Ishikawa (cell line): ENCODE measurements around the gene CLASRP.
A peak's percentile ranks its signal among the peaks of the same experiment; 100 is the strongest.

Experiments
- CEBPB ChIP-seq: IDR thresholded peaks from 2 replicates; pipeline ENCODE4 v1.6.1; 2012
- CREB1 ChIP-seq: IDR thresholded peaks from 2 replicates; pipeline ENCODE4 v1.6.1; 2012; ENCODE audit warnings: low read depth
- EGR1 ChIP-seq: IDR thresholded peaks from 2 replicates; pipeline ENCODE4 v1.6.1; 2012
- EP300 ChIP-seq: IDR thresholded peaks from 2 replicates; pipeline ENCODE4 v1.6.1; 2012; ENCODE audit warnings: borderline replicate concordance
- FOXM1 ChIP-seq: IDR thresholded peaks from 2 replicates; pipeline ENCODE4 v1.6.1; 2012; ENCODE audit warnings: low read depth, borderline replicate concordance
- NFIC ChIP-seq: IDR thresholded peaks from 2 replicates; pipeline ENCODE4 v1.6.1; 2012
- RAD21 ChIP-seq: IDR thresholded peaks from 2 replicates; pipeline ENCODE4 v1.6.1; 2012; ENCODE audit warnings: low read depth
- TAF1 ChIP-seq: IDR thresholded peaks from 2 replicates; pipeline ENCODE4 v1.6.1; 2012; ENCODE audit warnings: low read depth, mild to moderate bottlenecking
- TCF12 ChIP-seq: IDR thresholded peaks from 2 replicates; pipeline ENCODE4 v1.6.1; 2012; ENCODE audit warnings: low read depth
- TEAD4 ChIP-seq: IDR thresholded peaks from 2 replicates; pipeline ENCODE4 v1.6.1; 2012
- YY1 ChIP-seq: IDR thresholded peaks from 2 replicates; pipeline ENCODE4 v1.6.1; 2012; ENCODE audit warnings: low read depth
- ZBTB7A ChIP-seq: IDR thresholded peaks from 2 replicates; pipeline ENCODE4 v1.6.1; 2012; ENCODE audit warnings: low read depth
- TF ChIP-seq, protein P1 (sequence below): IDR thresholded peaks from 2 replicates; pipeline ENCODE4 v1.6.1; 2012
- TF ChIP-seq, protein P2 (sequence below): IDR thresholded peaks from 2 replicates; pipeline ENCODE4 v1.6.1; 2012; ENCODE audit warnings: low read depth, mild to moderate bottlenecking
- TF ChIP-seq, protein P3 (sequence below): IDR thresholded peaks from 2 replicates; pipeline ENCODE4 v1.6.1; 2012

CLASRP gene

DNA sequence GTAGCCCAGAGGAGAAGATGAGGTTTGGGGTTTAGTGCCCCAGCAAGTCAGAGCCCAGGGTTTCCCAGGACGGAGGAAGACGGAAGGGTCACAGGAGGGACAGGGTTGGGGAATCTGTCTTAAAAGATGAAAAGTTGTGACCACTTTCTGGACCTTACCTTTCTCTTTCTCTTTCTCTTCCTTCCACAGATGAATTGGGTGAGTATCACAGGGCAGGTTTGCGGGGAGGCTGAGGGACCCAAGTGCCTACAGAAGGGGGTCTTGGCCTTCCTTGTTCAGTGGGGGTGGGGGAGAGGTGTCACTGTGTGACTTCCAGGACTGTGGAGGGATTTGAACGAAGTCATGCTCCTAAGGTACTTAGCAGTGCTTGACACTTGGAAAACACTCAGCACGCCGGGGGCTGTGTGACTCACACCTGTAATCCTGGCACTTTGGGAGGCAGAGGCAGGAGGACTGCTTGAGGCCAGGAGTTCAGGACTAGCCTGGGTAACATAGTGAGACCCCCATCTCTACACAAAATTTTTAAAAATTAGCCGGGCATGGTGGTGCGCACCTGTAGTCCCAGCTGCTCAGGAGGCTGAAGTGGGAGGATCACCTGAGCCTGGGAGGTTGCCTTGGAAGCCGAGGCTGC is 29.1 kb upstream of the CLASRP start:
- TF ChIP-seq FOXM1 (no peak), TAF1 (no peak), ZBTB7A (no peak), EP300 (no peak), CEBPB (no peak), YY1 (no peak), RAD21 (no peak), CREB1 (no peak)
- TF ChIP-seq, protein P1, sequence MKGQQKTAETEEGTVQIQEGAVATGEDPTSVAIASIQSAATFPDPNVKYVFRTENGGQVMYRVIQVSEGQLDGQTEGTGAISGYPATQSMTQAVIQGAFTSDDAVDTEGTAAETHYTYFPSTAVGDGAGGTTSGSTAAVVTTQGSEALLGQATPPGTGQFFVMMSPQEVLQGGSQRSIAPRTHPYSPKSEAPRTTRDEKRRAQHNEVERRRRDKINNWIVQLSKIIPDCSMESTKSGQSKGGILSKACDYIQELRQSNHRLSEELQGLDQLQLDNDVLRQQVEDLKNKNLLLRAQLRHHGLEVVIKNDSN, result no peak

DNA sequence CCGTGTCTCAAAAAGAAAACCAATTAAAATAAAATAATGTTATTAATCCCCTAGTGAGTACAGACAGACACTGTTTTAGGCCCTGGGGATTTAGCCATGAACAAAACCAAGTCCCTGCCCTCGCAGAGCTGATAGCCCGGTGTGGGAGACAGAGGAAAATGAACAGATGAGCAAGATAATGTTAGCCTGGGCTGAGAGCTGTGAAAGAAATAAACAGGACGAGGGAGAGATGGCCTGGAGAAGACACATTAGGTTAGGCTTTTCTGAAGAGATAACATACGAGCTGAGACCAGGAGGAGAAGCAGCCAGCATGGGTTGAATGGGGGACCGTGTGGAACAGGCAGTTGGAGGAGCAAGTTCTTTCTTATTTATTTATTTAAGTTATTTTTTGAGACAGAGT is 28.5 kb upstream of the CLASRP start:
- no peak for TF ChIP-seq EGR1
- TF ChIP-seq CREB1, result no peak
- no peak for TF ChIP-seq EP300
- no peak for TF ChIP-seq ZBTB7A
- no peak for TF ChIP-seq RAD21
- no peak for TF ChIP-seq CEBPB
- no peak for TF ChIP-seq YY1
- TF ChIP-seq TAF1, result no peak
- no peak for TF ChIP-seq NFIC
- TF ChIP-seq TEAD4, result no peak

DNA sequence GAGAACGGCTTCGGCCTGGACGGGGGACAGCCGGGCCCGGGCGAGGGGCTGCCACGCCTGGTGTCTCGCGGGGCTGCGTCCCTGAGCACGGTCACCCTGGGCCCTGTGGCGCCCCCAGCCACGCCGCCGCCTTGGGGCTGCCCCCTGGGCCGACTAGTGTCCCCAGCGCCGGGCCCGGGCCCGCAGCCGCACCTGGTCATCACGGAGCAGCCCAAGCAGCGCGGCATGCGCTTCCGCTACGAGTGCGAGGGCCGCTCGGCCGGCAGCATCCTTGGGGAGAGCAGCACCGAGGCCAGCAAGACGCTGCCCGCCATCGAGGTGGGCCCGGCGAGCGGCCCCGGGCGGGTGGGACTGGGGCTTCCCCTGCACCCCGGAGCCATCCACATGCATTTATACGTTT is 26.9 kb upstream of the CLASRP start:
- TF ChIP-seq, protein P2, sequence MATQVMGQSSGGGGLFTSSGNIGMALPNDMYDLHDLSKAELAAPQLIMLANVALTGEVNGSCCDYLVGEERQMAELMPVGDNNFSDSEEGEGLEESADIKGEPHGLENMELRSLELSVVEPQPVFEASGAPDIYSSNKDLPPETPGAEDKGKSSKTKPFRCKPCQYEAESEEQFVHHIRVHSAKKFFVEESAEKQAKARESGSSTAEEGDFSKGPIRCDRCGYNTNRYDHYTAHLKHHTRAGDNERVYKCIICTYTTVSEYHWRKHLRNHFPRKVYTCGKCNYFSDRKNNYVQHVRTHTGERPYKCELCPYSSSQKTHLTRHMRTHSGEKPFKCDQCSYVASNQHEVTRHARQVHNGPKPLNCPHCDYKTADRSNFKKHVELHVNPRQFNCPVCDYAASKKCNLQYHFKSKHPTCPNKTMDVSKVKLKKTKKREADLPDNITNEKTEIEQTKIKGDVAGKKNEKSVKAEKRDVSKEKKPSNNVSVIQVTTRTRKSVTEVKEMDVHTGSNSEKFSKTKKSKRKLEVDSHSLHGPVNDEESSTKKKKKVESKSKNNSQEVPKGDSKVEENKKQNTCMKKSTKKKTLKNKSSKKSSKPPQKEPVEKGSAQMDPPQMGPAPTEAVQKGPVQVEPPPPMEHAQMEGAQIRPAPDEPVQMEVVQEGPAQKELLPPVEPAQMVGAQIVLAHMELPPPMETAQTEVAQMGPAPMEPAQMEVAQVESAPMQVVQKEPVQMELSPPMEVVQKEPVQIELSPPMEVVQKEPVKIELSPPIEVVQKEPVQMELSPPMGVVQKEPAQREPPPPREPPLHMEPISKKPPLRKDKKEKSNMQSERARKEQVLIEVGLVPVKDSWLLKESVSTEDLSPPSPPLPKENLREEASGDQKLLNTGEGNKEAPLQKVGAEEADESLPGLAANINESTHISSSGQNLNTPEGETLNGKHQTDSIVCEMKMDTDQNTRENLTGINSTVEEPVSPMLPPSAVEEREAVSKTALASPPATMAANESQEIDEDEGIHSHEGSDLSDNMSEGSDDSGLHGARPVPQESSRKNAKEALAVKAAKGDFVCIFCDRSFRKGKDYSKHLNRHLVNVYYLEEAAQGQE, result no peak
- TF ChIP-seq, protein P1, result no peak
- no peak for TF ChIP-seq YY1
- TF ChIP-seq TEAD4, result no peak
- TF ChIP-seq RAD21, result no peak

DNA sequence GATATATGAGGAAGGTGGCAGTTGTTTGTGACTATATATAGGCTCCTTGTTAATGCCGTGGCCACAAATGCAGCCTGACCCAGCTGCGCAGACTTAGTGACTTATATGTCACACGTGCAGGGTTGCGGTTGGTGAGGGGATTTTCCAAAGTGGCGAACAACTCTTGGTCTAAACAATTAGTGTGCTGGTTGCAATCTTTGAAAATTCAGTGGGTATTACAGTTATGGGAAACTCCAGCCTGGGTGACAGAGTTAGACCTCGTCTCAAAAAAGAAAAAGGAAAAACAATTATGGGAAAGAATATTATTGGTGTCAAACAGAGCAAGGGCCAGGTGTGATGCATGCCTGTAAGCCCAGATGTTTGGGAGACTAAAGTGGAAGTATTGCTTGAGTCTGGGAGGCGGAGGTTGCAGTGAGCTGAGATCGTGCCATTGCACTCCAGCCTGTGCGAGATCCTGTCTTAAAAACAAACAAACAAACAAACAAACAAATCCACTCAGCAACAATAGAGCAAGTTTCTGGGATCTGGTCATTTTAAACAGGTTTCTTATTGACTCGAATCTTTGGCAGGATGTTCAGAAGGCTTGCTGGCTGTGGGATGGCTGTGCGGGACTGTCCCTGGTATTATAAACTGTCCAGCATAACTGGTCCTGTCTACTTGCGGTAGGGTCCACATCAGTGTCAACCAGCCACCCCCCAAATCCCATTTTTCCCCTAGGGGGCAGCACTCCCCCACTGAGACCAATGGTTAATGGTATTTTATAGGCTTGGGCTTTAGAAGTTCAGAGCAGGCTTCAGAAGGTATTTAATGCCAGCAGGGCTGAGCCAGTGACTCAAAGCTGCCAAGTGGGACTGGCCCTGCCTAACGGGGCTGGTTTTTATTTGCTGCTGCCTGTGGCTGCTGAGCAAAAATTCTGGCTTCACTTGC is 22.2 kb upstream of the CLASRP start:
- no peak for TF ChIP-seq YY1
- TF ChIP-seq RAD21, result peak; percentile 82
- TF ChIP-seq EGR1, result no peak

DNA sequence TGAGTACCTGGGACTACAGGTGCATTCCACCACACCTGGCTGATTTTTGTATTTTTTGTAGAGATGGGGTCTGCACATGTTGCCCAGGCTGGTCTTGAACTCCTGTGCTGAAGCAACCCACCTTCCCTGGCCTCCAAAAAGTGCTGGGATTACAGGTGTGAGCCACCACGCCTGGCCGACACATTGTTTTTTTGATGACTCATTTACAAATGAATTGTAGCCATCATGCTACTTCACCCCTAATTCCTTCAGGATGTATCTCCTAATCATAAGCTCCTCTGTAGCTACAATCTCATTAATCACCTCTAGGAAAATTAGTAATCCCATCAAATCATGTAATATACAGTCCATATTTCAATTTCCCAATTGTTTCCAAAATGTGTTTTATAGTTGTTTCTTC is 19.7 kb upstream of the CLASRP start:
- no peak for TF ChIP-seq EGR1
- TF ChIP-seq TCF12, result no peak
- no peak for TF ChIP-seq TAF1
- no peak for TF ChIP-seq TEAD4
- no peak for TF ChIP-seq CEBPB
- TF ChIP-seq CREB1, result no peak
- TF ChIP-seq, protein P2, result no peak
- no peak for TF ChIP-seq ZBTB7A
- TF ChIP-seq FOXM1, result no peak

DNA sequence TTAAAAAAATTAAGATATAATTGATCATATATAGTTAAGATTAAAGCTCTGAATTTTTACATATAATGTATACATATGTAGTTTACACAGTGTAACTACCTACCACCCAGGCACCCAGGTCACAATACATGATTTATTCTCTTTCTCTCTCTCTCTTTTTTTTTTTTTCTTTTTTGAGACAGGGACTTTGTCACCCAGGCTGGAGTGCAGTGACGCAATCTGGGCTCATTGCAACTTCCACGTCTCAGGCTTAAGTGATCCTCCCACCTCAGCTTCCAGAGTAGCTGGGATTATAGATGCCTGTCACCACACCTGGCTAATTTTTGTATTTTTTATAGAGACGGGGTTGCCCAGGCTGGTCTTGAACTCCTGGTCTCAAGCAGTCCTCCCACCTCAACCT is 18.8 kb upstream of the CLASRP start:
- no peak for TF ChIP-seq EP300
- TF ChIP-seq, protein P3, sequence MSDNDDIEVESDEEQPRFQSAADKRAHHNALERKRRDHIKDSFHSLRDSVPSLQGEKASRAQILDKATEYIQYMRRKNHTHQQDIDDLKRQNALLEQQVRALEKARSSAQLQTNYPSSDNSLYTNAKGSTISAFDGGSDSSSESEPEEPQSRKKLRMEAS, result no peak
- no peak for TF ChIP-seq NFIC
- TF ChIP-seq ZBTB7A, result no peak
- no peak for TF ChIP-seq EGR1
- TF ChIP-seq, protein P2, result no peak
- TF ChIP-seq TAF1, result no peak
